ES-I3 (cell line): ENCODE measurements around the gene SBF1.
"Not testable (repeated sequence)": the region's sequence is repeated elsewhere in the genome, so short reads cannot be mapped to it uniquely, and the experiment has no call there.

Source experiments
- H3K36me3 ChIP-seq: 2 replicates; pipeline ENCODE4 v1.6.1; 2013; ENCODE audit warnings: mild to moderate bottlenecking, low read length, control low read depth, moderate library complexity; ENCODE audit not compliant: insufficient read depth
- H3K4me1 ChIP-seq: 2 replicates; pipeline ENCODE4 v1.6.1; 2013; ENCODE audit warnings: mild to moderate bottlenecking, control low read depth, low read length; ENCODE audit not compliant: insufficient read depth
- H3K9ac ChIP-seq: 2 replicates; pipeline ENCODE4 v1.6.1; 2013; ENCODE audit warnings: low read depth, mild to moderate bottlenecking, low read length, moderate library complexity
- H3K9me3 ChIP-seq: 2 replicates; pipeline ENCODE4 v1.6.1; 2013; ENCODE audit warnings: mild to moderate bottlenecking, low read length, moderate library complexity; ENCODE audit not compliant: control insufficient read depth, insufficient read depth

The SBF1 gene

DNA sequence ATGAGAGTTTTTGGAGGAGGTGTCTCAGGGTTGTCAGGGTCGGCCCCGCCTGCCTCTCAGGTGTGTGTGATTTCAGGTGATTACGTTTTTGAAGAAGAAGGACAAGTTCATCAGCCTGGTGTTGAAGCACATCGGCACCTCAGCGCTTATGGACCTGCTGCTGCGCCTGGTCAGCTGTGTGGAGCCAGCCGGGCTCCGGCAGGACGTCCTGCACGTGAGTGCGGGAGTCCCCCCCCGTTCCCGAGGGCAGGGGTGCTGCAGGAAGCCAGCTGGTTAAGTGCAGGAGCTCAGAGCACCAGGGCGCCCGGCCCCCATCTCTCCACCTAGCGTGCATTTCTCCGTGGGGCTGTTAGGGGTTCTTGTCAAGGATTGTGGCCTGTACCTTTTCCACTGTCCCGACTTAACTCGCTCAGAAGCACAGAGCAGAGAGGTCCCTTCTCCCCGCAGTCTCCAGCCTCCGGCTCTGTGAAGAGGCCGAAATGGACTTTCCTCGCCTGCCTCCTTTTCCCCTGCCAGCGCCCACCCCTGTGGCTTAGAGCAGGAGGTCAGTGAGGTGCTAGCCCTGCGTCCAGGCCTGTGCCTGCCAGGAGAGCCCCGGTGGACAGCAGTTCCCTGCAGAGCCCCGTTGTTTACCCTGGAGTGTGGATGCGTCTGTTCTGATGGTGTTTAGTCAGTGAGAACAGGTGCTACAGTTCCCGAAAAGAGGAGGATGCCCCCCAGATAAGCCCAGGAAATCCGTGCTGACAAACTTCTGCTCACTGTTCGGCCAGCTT, 60.2 kb downstream of the SBF1 start:
- Histone ChIP-seq H3K4me1 (no peaks in the 10 kb centered on the region), H3K9me3 (no peaks in the 10 kb centered on the region), H3K36me3 (peaks cover 11% of the 10 kb centered on the region), H3K9ac (no peak overlapping the region)

DNA sequence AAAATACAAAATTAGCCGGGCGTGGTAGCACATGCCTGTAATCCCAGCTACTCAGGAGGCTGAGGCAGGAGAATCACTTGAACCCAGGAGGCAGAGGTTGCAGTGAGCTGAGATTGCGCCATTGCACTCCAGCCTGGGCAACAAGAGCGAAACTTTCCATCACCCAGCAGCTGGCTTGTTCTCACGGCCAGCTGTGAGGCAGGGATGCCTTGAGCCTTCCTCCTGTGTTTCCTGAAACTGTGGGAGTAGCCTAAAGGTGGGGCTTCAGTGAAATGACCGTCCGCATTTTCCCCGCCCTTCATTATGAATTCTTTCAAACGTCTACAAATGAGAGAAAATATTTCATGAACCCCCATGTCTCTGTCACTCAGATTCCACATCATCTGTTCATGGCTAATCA, 65.9 kb downstream of the SBF1 start:
- not testable (repeated sequence) for H3K9ac ChIP-seq, H3K4me1 ChIP-seq, H3K9me3 ChIP-seq, H3K36me3 ChIP-seq

DNA sequence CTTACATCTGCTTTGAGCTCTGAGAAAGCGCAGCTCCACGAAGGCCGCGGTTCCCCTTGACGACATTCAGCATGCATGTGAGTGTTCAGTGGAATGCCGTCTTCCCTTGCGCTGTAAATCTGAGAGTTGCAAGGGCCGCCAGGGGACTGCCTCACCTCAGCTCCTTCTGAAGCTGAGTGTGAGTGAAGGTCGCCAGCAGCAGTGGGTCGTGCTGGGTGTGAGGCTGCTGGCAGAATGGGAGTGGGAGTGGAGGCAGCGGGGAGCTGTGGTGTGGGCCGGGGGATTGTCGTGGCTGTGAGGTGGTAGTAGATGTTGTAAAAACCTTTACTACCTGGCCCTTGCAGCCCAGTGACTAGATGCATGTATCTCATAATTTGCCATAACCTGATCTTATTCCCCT, 66.5 kb downstream of the SBF1 start:
- no peaks in the 10 kb centered on the region for H3K9me3 ChIP-seq
- H3K36me3 ChIP-seq, result no peaks in the 10 kb centered on the region; the same call in 1 of the 2 replicates
- no peak overlapping the region for H3K9ac ChIP-seq
- H3K4me1 ChIP-seq, result no peaks in the 10 kb centered on the region

DNA sequence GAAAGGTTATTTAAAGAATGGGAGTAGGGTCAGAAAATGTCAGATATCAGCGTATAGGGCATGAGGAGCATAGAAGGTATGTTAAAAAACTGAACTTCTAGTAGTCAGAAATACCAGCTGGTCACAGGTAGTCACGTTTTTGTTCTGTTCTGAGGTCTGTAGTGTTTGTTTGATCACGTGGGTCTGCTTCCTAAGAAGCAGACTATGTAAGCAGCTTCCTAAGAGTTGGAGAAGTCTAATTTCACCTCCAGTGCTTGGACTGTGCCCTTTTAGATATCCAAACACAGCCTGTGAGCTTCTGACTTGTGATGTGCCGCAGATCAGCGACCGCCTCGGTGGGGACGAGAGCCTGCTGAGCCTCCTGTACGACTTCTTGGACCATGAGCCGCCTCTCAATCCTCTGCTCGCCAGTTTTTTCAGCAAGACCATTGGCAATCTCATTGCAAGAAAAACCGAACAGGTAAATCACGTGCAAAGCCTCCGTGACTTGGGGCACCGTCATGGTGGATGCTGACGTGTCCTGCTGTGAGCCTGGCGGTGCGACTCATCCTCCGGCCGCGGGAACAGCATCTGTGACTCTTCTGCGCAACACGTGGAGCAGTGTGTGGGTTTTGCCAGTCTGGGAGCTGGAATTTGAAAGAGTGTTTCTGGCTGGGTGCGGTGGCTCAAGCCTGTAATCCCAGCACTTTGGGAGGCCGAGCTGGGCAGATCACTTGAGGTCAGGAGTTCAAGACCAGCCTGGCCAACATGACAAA, 68.2 kb downstream of the SBF1 start:
- no peaks in the 10 kb centered on the region for H3K4me1 ChIP-seq
- no peaks in the 10 kb centered on the region for H3K9me3 ChIP-seq
- H3K9ac ChIP-seq, result no peak overlapping the region
- no peaks in the 10 kb centered on the region; the same call in 1 of the 2 replicates for H3K36me3 ChIP-seq

DNA sequence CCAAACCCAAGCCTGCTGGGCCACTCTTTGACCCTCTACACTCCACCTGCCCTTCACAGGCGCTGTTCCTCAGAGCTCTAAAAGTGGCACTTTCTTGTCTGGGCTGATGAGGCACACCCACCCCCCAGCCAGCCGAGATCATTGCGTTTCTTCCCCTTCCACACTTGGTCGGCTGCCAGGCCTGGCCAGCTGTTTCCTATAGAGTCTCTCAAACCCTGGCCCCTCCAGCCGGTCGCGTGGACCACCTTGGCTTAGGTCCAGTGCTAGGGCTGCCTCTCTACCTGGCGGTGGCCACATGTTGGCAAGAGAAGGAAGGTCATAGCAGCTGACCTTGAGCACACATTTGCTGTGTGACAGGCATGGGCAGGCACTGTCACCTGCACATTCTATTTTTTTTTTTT, 71.1 kb downstream of the SBF1 start:
- Histone ChIP-seq H3K4me1 (no peaks in the 10 kb centered on the region; the same call in 1 of the 2 replicates), H3K9me3 (no peaks in the 10 kb centered on the region), H3K9ac (no peak overlapping the region), H3K36me3 (no peaks in the 10 kb centered on the region; the same call in 1 of the 2 replicates)

DNA sequence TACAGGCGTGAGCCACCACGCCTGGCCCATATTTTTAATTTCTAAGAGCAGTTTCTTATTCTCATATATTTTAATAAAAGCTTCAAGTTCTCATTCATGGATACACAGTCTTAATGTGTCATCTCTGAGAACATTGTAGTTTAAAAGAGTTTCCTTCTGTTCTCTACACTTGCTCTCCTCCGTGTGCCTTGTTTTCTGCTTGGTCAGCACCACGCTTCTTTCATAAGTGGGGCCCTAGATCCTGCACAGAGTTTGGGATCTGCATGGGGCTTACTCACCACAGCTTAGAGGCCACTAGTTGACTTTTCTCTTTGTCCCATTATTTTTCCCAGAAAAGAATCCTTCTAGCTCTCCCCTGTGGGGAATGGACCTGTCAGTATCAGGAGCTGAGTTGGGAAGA, 72.9 kb downstream of the SBF1 start:
- H3K4me1 ChIP-seq, result peaks cover 6% of the 10 kb centered on the region
- H3K9ac ChIP-seq, result no peak overlapping the region
- no peaks in the 10 kb centered on the region for H3K9me3 ChIP-seq
- no peaks in the 10 kb centered on the region for H3K36me3 ChIP-seq

DNA sequence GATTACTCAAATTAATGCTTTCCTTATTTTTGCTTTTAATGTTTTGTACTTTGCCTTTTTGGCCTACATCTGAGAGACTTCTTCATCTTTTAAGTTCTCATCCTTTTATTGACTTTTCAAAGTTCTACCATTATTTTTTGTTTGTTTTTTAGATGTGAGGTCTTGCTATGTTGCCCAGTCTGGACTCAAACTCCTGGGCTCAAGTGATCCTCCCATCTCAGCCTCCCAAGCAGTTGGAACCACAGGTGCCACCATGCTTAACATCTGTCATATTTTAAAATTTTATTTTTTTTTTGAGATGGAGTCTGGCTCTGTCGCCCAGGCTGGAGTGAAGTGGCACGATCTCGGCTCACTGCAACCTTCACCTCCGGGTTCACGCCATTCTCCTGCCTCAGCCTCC, 73.9 kb downstream of the SBF1 start:
- H3K9ac ChIP-seq, result no peak overlapping the region
- H3K36me3 ChIP-seq, result no peaks in the 10 kb centered on the region
- H3K4me1 ChIP-seq, result peaks cover 12% of the 10 kb centered on the region
- no peaks in the 10 kb centered on the region for H3K9me3 ChIP-seq

DNA sequence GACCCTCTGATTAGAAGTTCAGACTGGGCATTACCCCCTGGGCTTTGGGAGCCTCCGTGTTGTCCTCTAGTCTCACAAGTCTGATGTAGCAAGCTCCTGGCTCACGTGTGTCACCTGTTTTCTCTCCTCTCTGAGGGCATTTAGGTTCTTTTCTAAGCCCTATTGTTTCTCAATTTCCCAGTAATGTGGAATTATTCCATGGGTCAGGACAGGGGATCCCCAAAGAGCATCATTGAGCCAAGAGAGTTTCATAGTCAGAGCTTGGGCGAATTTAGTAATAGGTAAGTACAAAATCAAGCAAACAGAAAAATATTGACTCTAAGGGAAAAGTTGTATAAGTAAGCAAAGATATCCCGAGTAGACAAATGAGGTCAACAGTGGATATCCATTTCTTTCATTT, 74.4 kb downstream of the SBF1 start:
- H3K4me1 ChIP-seq, result peaks cover 12% of the 10 kb centered on the region
- no peaks in the 10 kb centered on the region for H3K9me3 ChIP-seq
- no peak overlapping the region for H3K9ac ChIP-seq
- H3K36me3 ChIP-seq, result no peaks in the 10 kb centered on the region

DNA sequence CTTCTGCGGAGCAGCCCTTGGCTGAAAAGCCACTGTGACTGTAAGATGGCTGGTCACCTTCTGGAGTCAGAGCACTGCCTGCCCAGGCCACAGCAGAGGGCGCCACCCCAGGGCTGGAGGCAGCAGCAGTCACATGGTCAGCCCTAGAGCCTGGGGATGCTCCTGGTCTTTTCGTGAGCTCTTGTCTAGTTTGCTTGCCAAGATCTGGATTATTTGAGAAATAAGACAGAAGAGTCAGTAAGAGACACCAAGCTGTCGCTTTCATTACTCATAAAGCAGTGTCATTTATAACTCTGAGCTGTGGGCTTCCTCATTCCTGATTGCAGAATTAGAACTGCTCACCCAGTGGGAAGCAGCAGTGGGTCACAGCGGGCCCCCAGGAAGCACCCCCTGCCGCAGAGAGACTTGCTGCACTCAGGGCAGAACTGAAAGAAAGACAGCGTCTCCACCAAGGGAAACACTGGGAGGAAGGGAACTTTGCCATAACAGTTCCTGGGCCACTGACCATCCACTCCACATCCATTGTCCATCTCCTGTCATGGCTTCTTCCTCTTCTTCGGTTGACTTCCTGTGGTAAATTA, 75.0 kb downstream of the SBF1 start:
- Histone ChIP-seq H3K9ac (no peak overlapping the region), H3K9me3 (no peaks in the 10 kb centered on the region), H3K4me1 (peaks cover 12% of the 10 kb centered on the region), H3K36me3 (no peaks in the 10 kb centered on the region)

DNA sequence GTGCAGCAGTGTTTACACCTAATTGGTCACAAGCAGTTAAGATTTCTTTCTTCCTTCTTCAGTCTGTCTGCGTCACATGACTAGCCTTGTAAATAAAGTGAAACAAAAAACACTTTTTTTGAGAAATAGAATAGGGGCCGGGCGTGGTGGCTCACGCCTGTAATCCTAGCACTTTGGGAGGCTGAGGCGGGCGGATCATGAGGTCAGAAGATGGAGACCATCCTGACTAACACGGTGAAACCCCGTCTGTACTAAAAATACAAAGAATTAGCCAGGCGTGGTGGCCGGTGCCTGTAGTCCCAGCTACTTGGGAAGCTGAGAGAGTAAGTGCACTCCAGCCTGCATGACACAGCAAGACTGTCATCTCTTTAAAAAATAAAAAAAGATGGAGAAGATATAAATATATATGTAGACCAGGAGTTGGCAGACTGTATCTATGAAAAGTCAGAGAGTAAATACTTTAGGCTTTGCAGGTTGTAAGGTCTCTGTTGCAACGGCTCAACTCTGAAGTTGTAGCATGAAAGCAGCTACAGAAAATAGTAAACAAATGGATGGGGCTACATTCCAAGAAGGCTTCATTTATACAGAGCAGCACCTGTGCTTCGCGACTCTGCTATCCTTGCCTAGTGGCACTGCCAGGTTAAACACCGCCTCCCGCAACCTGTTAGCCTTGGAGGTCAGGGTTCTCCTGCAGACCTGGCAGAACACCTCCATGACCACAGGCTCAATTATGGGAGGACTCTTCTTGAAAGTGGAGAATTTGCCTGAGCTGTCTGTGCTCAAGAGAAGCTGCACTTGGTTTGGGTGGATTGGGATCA, 75.8 kb downstream of the SBF1 start:
- no peaks in the 10 kb centered on the region for H3K9me3 ChIP-seq
- no peaks in the 10 kb centered on the region for H3K36me3 ChIP-seq
- H3K4me1 ChIP-seq, result peaks cover 12% of the 10 kb centered on the region
- H3K9ac ChIP-seq, result no peak overlapping the region

DNA sequence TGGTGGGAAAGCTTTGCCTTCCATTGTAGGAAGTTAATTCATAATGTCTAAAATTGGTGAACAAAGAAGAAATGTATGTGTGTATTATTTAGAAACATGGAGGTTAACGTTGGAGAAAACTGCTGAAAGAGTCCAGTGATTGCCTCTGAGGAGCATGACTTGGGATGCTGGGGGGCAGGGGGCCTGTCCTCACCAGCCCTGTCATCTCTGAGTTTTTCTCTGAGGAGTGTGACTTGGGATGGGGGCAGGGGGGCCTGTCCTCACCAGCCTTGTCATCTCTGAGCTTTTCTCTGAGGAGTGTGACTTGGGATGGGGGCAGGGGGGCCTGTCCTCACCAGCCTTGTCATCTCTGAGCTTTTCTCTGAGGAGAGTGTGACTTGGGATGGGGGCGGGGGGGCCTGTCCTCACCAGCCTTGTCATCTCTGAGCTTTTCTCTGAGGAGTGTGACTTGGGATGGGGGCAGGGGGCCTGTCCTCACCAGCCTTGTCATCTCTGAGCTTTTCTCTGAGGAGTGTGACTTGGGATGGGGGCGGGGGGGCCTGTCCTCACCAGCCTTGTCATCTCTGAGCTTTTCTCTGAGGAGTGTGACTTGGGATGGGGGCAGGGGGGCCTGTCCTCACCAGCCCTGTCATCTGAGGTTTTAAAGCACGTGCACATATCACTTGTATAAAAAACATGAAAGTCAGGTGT, 77.3 kb downstream of the SBF1 start:
- H3K4me1 ChIP-seq, result peaks cover 12% of the 10 kb centered on the region
- not testable (repeated sequence) for H3K36me3 ChIP-seq, H3K9ac ChIP-seq, H3K9me3 ChIP-seq

DNA sequence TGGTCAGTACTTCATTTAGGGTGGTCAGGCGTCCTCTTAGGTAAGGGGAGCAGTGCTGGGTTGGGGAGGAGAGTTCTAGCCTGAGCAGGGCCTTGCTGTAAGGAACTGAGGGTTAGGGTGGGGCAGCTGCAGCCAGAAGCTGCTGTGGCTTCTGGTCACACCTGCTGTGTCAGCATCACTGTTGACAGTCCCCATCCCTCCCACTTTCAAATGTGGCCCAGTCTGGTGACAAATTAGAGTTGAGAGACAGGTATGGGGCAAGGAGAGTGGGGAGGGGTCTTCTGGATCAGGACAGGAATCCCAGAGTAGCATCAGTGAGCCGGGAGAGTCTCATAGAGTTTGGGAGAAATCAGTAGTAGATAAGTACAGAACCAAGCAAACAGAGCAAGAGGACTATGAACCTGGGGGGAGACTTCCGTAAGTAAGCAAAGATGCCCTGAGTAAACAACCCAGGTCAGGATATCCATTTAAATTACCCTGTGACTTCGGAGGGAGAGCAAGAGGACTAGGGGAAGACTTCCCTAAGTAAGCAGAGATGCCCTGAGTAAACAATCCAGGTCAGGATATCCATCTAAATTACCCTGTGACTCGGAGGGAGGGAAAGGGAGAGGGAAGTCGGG, 78.0 kb downstream of the SBF1 start:
- H3K36me3 ChIP-seq, result no peaks in the 10 kb centered on the region
- H3K4me1 ChIP-seq, result peaks cover 12% of the 10 kb centered on the region
- H3K9me3 ChIP-seq, result no peaks in the 10 kb centered on the region
- no peak overlapping the region for H3K9ac ChIP-seq
